Hematopoietic multipotent progenitor cell (in vitro differentiated cells): Measurements from ENCODE around the gene TTC6. TPM values are rescaled to one million over a fixed set of nuclear protein-coding genes. Genes with fewer than 3 reads are reported as not detected.
"Not testable (repeated sequence)": the region's sequence is repeated elsewhere in the genome, so short reads cannot be mapped to it uniquely, and the experiment has no call there.

ENCODE experiments used
- DNase-seq, 3 donors: peaks; one replicate each; pipeline ENCODE4 v3.0.0-alpha.2; 2011 to 2015; ENCODE audit warnings: low read depth in 2 of 3, low spot score in 2 of 3
- total RNA-seq: library from RNA; depleted of rRNA; stranded (reverse); fragments of >200 nt; gene quantifications from one replicate; pipeline ENCODE4 v1.2.3, GENCODE V29; 2012

The TTC6 gene
- total RNA-seq, result not detected

- peak in 1 of 3 donors; percentile 59 for DNase-seq
Observed at GRCh38 chr14:37594971-37595808, at the start of gene TTC6, which contains the start of gene FOXA1. Gene TTC6, plus strand, starts transcription at chr14:37595629. Its CDS starts 26,436 bp downstream, at chr14:37622065. Gene FOXA1, minus strand, starts transcription at chr14:37595249. Its CDS starts 277 bp downstream, at chr14:37594972.

- DNase-seq, result no peak
Observed at GRCh38 chr14:37546621-37547447, 48.6 kb upstream of the TTC6 start.

GRCh38 chr14:37550511-37550910 is 44.9 kb upstream of the TTC6 start:
- no peak for DNase-seq

- no peak for DNase-seq
Observed at GRCh38 chr14:37551119-37551518, 44.3 kb upstream of the TTC6 start.

GRCh38 chr14:37553935-37554550 is 41.4 kb upstream of the TTC6 start:
- no peak for DNase-seq

GRCh38 chr14:37555596-37555995 is 39.8 kb upstream of the TTC6 start:
- DNase-seq, result not testable (repeated sequence)

GRCh38 chr14:37558740-37559139 is 36.7 kb upstream of the TTC6 start:
- no peak for DNase-seq

GRCh38 chr14:37559386-37559785 is 36.0 kb upstream of the TTC6 start:
- DNase-seq, result no peak

GRCh38 chr14:37563189-37563588 is 32.2 kb upstream of the TTC6 start:
- no peak for DNase-seq

- DNase-seq, result no peak
Observed at GRCh38 chr14:37565550-37565949, 29.9 kb upstream of the TTC6 start.

GRCh38 chr14:37566811-37567371 is 28.5 kb upstream of the TTC6 start:
- no peak for DNase-seq

- DNase-seq, result no peak
Observed at GRCh38 chr14:37569729-37570128, 25.7 kb upstream of the TTC6 start.

- no peak for DNase-seq
Observed at GRCh38 chr14:37571391-37571790, 24.0 kb upstream of the TTC6 start.

GRCh38 chr14:37573356-37573755 is 22.1 kb upstream of the TTC6 start:
- DNase-seq, result no peak

- DNase-seq, result no peak
Observed at GRCh38 chr14:37579274-37579673, 16.2 kb upstream of the TTC6 start.

GRCh38 chr14:37580146-37580545 is 15.3 kb upstream of the TTC6 start:
- DNase-seq, result no peak

GRCh38 chr14:37583358-37584210 is 11.8 kb upstream of the TTC6 start:
- no peak for DNase-seq

- DNase-seq, result no peak
Observed at GRCh38 chr14:37584211-37585100, 11.0 kb upstream of the TTC6 start.

- no peak for DNase-seq
Observed at GRCh38 chr14:37585101-37585511, 10.3 kb upstream of the TTC6 start.
